Breast epithelium (tissue), 4 donors: Measurements from ENCODE around the gene U2AF2. TPM values are rescaled to one million over a fixed set of nuclear protein-coding genes. Genes with fewer than 3 reads are reported as not detected.

ENCODE experiments used
- DNase-seq, 2 donors: peaks; one replicate each; pipeline ENCODE4 v3.0.0-alpha.2; 2019; ENCODE audit warnings: low spot score in 2 of 2
- H3K27ac ChIP-seq, 2 donors: fragments of 200-600 bp; sonication (generic) in 1 of 2; one replicate each; pipeline ENCODE4 v1.5.1; 2016 to 2019; ENCODE audit warnings: mild to moderate bottlenecking in 1 of 2
- H3K27me3 ChIP-seq, 2 donors: fragments of 200-600 bp; sonication (generic) in 1 of 2; one replicate each; pipeline versions ENCODE4 v1.5.1 to v1.6.0; 2017 to 2019; ENCODE audit warnings: control low read depth in 1 of 2, mild to moderate bottlenecking in 1 of 2
- H3K36me3 ChIP-seq: fragments of 200-600 bp; one replicate; pipeline ENCODE4 v1.5.1; 2019
- H3K4me1 ChIP-seq, 2 donors: fragments of 200-600 bp; sonication (generic); one replicate each; pipeline ENCODE4 v1.5.1; 2016 to 2019; ENCODE audit warnings: control low read depth in 1 of 2
- H3K4me3 ChIP-seq, 3 donors: fragments of 200-600 bp; sonication (generic); 1 replicate in 2 of 3; 2 replicates in 1 of 3; pipeline ENCODE4 v1.5.1; 2016 to 2019; ENCODE audit warnings: mild to moderate bottlenecking in 3 of 3, moderate library complexity in 2 of 3
- H3K9me3 ChIP-seq, 2 donors: fragments of 200-600 bp; sonication (generic) in 1 of 2; one replicate each; pipeline ENCODE4 v1.5.1; 2016 to 2019; ENCODE audit warnings: control low read depth in 1 of 2
- POLR2A ChIP-seq: fragments of 450-650 bp; IDR thresholded peaks from one replicate; pipeline ENCODE4 v1.6.1; 2016; ENCODE audit warnings: antibody characterized with exemption, mild to moderate bottlenecking, moderate library complexity
- POLR2AphosphoS5 ChIP-seq, 3 donors: sonication (generic); formaldehyde crosslinking; IDR thresholded peaks; one replicate each; pipeline ENCODE4 v1.6.1; 2017; ENCODE audit warnings: antibody characterized with exemption in 3 of 3
- intact Hi-C: fragments of 100-400 bp; cut with DNase I; formaldehyde crosslinking; loops from one replicate; pipeline ENCODE4 v1.15.1; 2023; ENCODE audit warnings: low total_unique reads
- total RNA-seq, 3 donors: library from RNA; depleted of rRNA; stranded (reverse); fragments of >200 nt; gene quantifications; one replicate each; pipeline ENCODE4 v1.1.0, GENCODE V29; 2016
- TF ChIP-seq, protein P1 (sequence below), 3 donors: fragments of 450-650 bp; IDR thresholded peaks; one replicate each; pipeline ENCODE4 v1.5.1; 2016 to 2017; ENCODE audit warnings: antibody characterized with exemption in 3 of 3, mild to moderate bottlenecking in 3 of 3, moderate library complexity in 3 of 3

The U2AF2 gene
- total RNA-seq, 3 donors from 2014 or later = 82.5 to 93.4 (median 85.3) TPM

DNA sequence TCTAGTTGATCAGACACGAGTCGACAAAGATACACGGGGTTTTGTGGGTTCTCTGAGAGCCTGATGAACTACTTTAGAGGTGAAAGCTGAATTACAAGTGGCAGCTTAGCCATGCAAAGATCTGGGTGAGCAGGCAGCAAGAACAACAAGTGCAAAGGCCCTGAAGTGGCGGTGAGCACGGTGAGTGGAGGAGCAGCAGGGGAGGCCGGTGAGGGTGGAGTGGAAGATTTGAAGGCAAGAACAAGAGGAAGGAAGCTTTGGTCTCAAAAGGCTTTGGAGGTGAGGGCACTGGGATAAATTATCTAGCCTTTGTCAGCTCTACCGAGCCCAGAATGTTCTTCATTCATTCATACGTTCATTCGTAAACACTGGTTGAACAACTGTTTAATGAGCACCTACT lies 48.0 kb upstream of the U2AF2 start:
- no peaks in the 10 kb centered on the region for H3K9me3 ChIP-seq
- H3K4me1 ChIP-seq = peaks cover 0 to 6% of the 10 kb centered on the region in 2 donors
- intact Hi-C loops = no loop called here
- H3K36me3 ChIP-seq = no peaks in the 10 kb centered on the region
- H3K27ac ChIP-seq = peak overlapping the region; percentile 93 to 98
- no peak for DNase-seq
- TF ChIP-seq, protein P1, sequence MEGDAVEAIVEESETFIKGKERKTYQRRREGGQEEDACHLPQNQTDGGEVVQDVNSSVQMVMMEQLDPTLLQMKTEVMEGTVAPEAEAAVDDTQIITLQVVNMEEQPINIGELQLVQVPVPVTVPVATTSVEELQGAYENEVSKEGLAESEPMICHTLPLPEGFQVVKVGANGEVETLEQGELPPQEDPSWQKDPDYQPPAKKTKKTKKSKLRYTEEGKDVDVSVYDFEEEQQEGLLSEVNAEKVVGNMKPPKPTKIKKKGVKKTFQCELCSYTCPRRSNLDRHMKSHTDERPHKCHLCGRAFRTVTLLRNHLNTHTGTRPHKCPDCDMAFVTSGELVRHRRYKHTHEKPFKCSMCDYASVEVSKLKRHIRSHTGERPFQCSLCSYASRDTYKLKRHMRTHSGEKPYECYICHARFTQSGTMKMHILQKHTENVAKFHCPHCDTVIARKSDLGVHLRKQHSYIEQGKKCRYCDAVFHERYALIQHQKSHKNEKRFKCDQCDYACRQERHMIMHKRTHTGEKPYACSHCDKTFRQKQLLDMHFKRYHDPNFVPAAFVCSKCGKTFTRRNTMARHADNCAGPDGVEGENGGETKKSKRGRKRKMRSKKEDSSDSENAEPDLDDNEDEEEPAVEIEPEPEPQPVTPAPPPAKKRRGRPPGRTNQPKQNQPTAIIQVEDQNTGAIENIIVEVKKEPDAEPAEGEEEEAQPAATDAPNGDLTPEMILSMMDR (IDR thresholded peaks at IDR 0.05) = no peak
- no peak for TF ChIP-seq POLR2AphosphoS5 (IDR thresholded peaks at IDR 0.05)
- TF ChIP-seq POLR2A = no peak
- H3K27me3 ChIP-seq = no peaks in the 10 kb centered on the region
- H3K4me3 ChIP-seq = peak overlapping the region in 2 of 3 donors; percentile 88 to 91

DNA sequence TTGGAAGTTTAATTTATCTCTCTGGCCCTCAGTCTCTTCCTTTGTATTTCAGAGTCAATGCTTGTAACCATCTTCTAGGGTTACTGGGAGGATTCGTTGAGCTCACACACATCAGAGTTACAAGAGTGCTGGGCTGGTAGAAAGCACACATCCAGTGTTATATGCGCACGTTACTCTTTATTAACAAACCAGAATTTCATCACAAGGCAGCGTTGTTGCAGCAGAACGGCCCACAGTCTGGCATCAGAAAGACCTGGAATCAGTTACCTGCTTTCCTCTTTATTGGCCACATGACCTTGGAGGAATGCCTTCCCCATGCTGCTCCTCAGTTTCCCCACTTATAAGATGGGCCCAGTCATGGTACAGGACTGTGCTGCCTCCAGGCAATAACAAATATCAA lies 45.5 kb upstream of the U2AF2 start:
- H3K27me3 ChIP-seq = no peaks in the 10 kb centered on the region
- no peak overlapping the region for H3K27ac ChIP-seq
- intact Hi-C loops = no loop called here
- TF ChIP-seq, protein P1 (IDR thresholded peaks at IDR 0.05) = no peak
- no peak for TF ChIP-seq POLR2AphosphoS5 (IDR thresholded peaks at IDR 0.05)
- no peak for TF ChIP-seq POLR2A
- H3K4me3 ChIP-seq = no peak overlapping the region
- peaks cover 0 to 6% of the 10 kb centered on the region in 2 donors for H3K4me1 ChIP-seq
- H3K36me3 ChIP-seq = peaks cover 5% of the 10 kb centered on the region
- DNase-seq = no peak
- H3K9me3 ChIP-seq = no peaks in the 10 kb centered on the region

DNA sequence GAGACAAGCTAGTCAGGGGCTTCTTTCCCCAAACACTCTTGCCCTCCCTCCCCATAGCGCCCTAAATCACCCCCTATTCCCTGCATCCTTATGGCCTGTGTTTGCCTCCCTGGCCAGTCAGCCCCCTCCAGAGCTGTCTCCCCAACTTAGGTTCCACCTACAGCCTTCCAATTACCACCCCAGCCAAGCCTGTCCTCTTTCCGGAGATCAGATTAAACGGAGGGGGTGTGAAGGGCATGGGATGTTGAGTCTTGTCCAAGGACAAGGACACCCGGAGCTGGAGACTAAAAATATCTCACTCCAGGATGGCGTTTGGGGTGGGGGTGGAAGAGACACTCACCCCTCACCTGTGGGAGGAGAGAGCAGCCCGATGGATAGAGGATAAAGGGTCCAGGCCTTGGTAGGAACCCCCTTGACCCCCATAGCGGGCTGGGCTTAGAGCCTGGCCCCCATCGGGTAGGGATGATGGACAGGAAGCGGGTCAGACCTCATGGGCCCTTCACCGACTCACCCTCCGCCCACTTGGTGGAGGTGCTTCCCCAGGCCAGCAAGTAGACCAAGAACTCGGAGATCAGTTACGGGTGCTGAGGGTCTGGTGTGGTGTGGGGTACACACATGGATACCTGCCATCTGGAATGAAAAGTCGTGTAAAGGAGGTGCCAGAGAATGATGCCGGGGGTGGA lies 43.4 kb upstream of the U2AF2 start:
- Histone ChIP-seq H3K9me3 (no peaks in the 10 kb centered on the region), H3K4me1 (peaks cover 0 to 5% of the 10 kb centered on the region in 2 donors), H3K27me3 (no peaks in the 10 kb centered on the region), H3K27ac (no peak overlapping the region), H3K4me3 (no peak overlapping the region), H3K36me3 (peaks cover 22% of the 10 kb centered on the region)
- TF ChIP-seq, protein P1 (IDR thresholded peaks at IDR 0.05) = no peak
- TF ChIP-seq POLR2A (no peak), POLR2AphosphoS5 (IDR thresholded peaks at IDR 0.05) (no peak)
- no peak for DNase-seq
- intact Hi-C loops = no loop called here

DNA sequence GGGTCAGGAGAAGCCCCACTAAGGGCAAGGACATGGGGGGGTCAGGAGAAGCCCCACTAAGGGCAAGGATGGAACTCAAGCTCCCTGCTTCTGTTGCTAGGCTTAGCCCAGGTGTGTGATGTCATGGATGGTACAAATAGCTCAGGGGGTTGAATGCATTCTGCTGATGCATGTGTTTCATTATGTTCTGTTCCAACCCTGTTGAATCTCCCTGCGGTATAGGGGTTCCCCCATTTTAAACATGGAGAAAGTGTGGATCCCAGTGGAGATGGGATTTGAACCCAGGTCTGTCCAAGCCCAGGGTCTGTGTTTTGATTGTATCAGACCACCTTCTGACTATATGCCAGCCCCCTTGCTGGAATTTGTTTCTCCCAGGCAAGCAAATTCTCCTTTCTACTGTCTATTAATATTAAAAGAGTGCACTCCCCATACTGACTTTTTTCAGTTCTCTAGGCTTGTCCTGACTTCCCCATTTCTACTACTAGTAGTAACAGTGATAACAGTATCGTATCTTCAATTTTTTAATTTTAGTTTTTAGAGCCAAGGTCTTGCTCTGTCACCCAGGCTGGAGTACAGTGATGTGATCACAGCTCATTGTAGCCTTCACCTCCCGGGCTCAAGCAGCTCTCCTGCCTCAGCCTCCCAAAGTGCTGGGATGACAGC lies 42.7 kb upstream of the U2AF2 start:
- TF ChIP-seq POLR2A (no peak), POLR2AphosphoS5 (IDR thresholded peaks at IDR 0.05) (no peak)
- TF ChIP-seq, protein P1 (IDR thresholded peaks at IDR 0.05) = no peak
- Histone ChIP-seq H3K27ac (no peak overlapping the region), H3K36me3 (peaks cover 22% of the 10 kb centered on the region), H3K4me3 (no peak overlapping the region), H3K4me1 (no peaks in the 10 kb centered on the region), H3K27me3 (no peaks in the 10 kb centered on the region), H3K9me3 (no peaks in the 10 kb centered on the region)
- intact Hi-C loops = no loop called here
- no peak for DNase-seq

DNA sequence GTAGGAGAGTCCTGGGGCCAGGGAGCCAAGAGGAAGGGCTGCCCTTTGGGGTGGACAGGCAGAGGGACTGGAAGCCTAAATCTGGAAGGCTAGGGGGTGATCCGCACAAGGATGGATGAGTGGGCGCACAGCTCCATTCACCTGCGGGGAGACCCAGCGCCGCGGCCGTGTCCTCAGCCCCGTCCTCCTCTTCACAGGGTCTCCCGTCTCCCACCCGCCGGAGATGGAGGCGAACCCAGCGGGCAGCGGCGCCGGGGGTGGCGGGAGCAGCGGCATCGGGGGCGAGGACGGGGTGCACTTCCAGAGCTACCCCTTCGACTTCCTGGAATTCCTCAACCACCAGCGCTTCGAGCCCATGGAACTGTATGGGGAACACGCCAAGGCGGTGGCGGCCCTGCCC lies 41.4 kb upstream of the U2AF2 start:
- Histone ChIP-seq H3K4me3 (no peak overlapping the region), H3K27ac (no peak overlapping the region), H3K4me1 (no peaks in the 10 kb centered on the region), H3K9me3 (no peaks in the 10 kb centered on the region), H3K27me3 (no peaks in the 10 kb centered on the region), H3K36me3 (peaks cover 22% of the 10 kb centered on the region)
- TF ChIP-seq POLR2A (no peak), POLR2AphosphoS5 (IDR thresholded peaks at IDR 0.05) (no peak)
- TF ChIP-seq, protein P1 (IDR thresholded peaks at IDR 0.05) = no peak
- no peak for DNase-seq
- intact Hi-C loops = no loop called here
